DOHH2 (cell line): ENCODE data around the gene EGLN1.

Experiments used
- H3F3A ChIP-seq: fragments of 200-600 bp; sonication (generic), shearing (Covaris generic); 2 replicates; pipeline ENCODE4 v1.6.0; 2016; ENCODE audit warnings: antibody characterized with exemption, mild to moderate bottlenecking; ENCODE audit not compliant: control insufficient read depth, insufficient read depth
- H3K27ac ChIP-seq: fragments of 200-600 bp; sonication (generic); 2 replicates; pipeline ENCODE4 v1.5.1; 2014; ENCODE audit warnings: low read depth, mild to moderate bottlenecking, low read length, moderate library complexity
- H3K27me3 ChIP-seq: fragments of 200-600 bp; sonication (generic); 2 replicates; pipeline ENCODE4 v1.6.1; 2014; ENCODE audit warnings: mild to moderate bottlenecking, low read length, mixed read lengths; ENCODE audit not compliant: control insufficient read depth
- H3K36me3 ChIP-seq: fragments of 200-600 bp; sonication (generic); 2 replicates; pipeline ENCODE4 v1.6.1; 2014; ENCODE audit warnings: mild to moderate bottlenecking, low read length, moderate library complexity, mixed read lengths; ENCODE audit not compliant: control insufficient read depth
- H3K4me1 ChIP-seq: fragments of 200-600 bp; sonication (generic); 2 replicates; pipeline ENCODE4 v1.6.1; 2014; ENCODE audit warnings: mild to moderate bottlenecking, low read length, mixed read lengths; ENCODE audit not compliant: control insufficient read depth
- H3K4me2 ChIP-seq: fragments of 200-600 bp; sonication (generic); 2 replicates; pipeline ENCODE4 v1.6.0; 2014; ENCODE audit warnings: mild to moderate bottlenecking, low read length, moderate library complexity
- H3K4me3 ChIP-seq: fragments of 200-600 bp; sonication (generic); 2 replicates; pipeline ENCODE4 v1.5.1; 2014; ENCODE audit warnings: mild to moderate bottlenecking, low read length, mixed read lengths
- H3K79me2 ChIP-seq: fragments of 200-600 bp; sonication (generic); 2 replicates; pipeline ENCODE4 v1.6.1; 2014; ENCODE audit warnings: mild to moderate bottlenecking, low read length, mixed read lengths; ENCODE audit not compliant: control insufficient read depth
- H3K9me2 ChIP-seq: fragments of 200-600 bp; sonication (generic); replicated peaks from 2 replicates; pipeline ENCODE4 v1.6.1; 2014; ENCODE audit warnings: mild to moderate bottlenecking, low read length, mixed read lengths; ENCODE audit not compliant: control insufficient read depth
- H3K9me3 ChIP-seq: fragments of 200-600 bp; sonication (generic); 2 replicates; pipeline ENCODE4 v1.6.1; 2014; ENCODE audit warnings: antibody characterized with exemption, low read length, mixed read lengths; ENCODE audit not compliant: control insufficient read depth, insufficient read depth
- H4K20me1 ChIP-seq: fragments of 200-600 bp; sonication (generic); 2 replicates; pipeline ENCODE4 v1.6.0; 2014; ENCODE audit warnings: low read depth, mild to moderate bottlenecking, antibody characterized with exemption, low read length, moderate library complexity; ENCODE audit not compliant: control insufficient read depth, insufficient read depth
- CTCF ChIP-seq: fragments of 200-600 bp; sonication (generic); IDR thresholded peaks from one replicate; pipeline ENCODE4 v1.5.1; 2014; ENCODE audit warnings: antibody characterized with exemption, mild to moderate bottlenecking, low read depth, low read length; ENCODE audit not compliant: poor library complexity, severe bottlenecking
- EZH2phosphoT487 ChIP-seq: fragments of 200-600 bp; sonication (generic); IDR thresholded peaks from 2 replicates; pipeline ENCODE4 v1.6.1; 2017; ENCODE audit warnings: borderline replicate concordance, mild to moderate bottlenecking, antibody characterized with exemption, low read length, moderate library complexity, mixed read lengths

Gene EGLN1

DNA sequence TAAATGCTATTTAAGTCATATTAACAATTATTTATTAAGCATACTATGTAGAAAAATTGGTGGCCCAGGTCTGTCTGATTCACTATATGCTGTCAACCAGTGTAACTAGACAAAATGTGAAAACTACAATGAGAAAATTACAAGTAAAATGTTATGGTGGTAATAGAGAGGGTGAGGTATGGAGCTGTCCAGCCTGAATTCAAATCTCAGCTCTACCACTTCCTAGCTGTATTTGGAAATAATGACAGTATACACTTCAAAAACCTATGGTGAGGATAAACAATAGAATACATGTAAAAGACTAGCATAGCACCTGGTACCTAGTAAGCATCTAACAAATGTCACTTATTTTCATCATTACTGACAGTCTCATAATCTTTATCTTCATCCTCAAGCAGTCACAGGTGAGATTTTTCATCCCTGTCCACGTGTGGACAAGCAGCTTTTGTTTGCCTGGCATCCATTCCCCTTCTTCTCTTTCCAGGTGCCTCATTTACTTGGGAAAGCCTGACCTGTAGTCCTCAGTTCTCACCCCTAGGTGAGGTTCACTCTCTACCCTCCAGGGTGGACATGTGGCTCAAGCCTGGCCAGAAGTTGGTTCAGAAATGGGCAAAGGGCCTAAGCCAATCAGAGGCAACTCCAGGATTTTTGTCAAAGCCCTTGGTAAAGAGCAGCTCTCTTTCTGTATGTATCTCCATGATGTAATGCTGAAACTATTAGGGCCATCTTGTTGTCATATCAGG is 29.5 kb downstream of the EGLN1 start:
- Histone ChIP-seq H3K9me2 (no peaks in the 10 kb centered on the region), H3K4me3 (no peak overlapping the region), H3K27me3 (no peaks in the 10 kb centered on the region), H3K9me3 (no peaks in the 10 kb centered on the region), H3K79me2 (peaks cover 73% of the 10 kb centered on the region), H3K4me2 (no peak overlapping the region), H3K36me3 (no peaks in the 10 kb centered on the region), H3K27ac (no peak overlapping the region), H3K4me1 (peaks cover 21% of the 10 kb centered on the region), H4K20me1 (peaks cover 13% of the 10 kb centered on the region; the same call in 1 of the 2 replicates), H3F3A (no peaks in the 10 kb centered on the region)
- TF ChIP-seq EZH2phosphoT487: no peak
- no peak for TF ChIP-seq CTCF

- H3K4me1 ChIP-seq: peaks cover 22% of the 10 kb centered on the region
- no peak overlapping the region for H3K4me2 ChIP-seq
- H3K36me3 ChIP-seq: no peaks in the 10 kb centered on the region
- H3K27me3 ChIP-seq: no peaks in the 10 kb centered on the region
- H3K27ac ChIP-seq: no peak overlapping the region
- H3K4me3 ChIP-seq: no peak overlapping the region
- no peak for TF ChIP-seq CTCF
- no peak for TF ChIP-seq EZH2phosphoT487
- no peaks in the 10 kb centered on the region for H3K9me2 ChIP-seq
- peaks cover 70% of the 10 kb centered on the region for H3K79me2 ChIP-seq
- H3K9me3 ChIP-seq: no peaks in the 10 kb centered on the region
- H4K20me1 ChIP-seq: peaks cover 6% of the 10 kb centered on the region; the same call in 1 of the 2 replicates
- 0 out of 2 replicates have a peak, but pooled peaks cover 4% of the 10 kb centered on the region for H3F3A ChIP-seq
Measured at GRCh38 chr1:231390071-231390470, 32.0 kb downstream of the EGLN1 start.

GRCh38 chr1:231387770-231388669 is 34.1 kb downstream of the EGLN1 start:
- no peaks in the 10 kb centered on the region for H3K27me3 ChIP-seq
- H3K4me1 ChIP-seq: peaks cover 18% of the 10 kb centered on the region
- H3K9me3 ChIP-seq: no peaks in the 10 kb centered on the region
- no peaks in the 10 kb centered on the region for H3K9me2 ChIP-seq
- peaks cover 8% of the 10 kb centered on the region; the same call in 1 of the 2 replicates for H4K20me1 ChIP-seq
- no peaks in the 10 kb centered on the region for H3K36me3 ChIP-seq
- no peak overlapping the region for H3K4me3 ChIP-seq
- H3K27ac ChIP-seq: no peak overlapping the region
- H3F3A ChIP-seq: 0 out of 2 replicates have a peak, but pooled peaks cover 4% of the 10 kb centered on the region
- H3K4me2 ChIP-seq: no peak overlapping the region
- H3K79me2 ChIP-seq: peaks cover 70% of the 10 kb centered on the region
- TF ChIP-seq CTCF (no peak), EZH2phosphoT487 (no peak)
